ENCODE results near the gene INF2.

INF2 gene

DNA sequence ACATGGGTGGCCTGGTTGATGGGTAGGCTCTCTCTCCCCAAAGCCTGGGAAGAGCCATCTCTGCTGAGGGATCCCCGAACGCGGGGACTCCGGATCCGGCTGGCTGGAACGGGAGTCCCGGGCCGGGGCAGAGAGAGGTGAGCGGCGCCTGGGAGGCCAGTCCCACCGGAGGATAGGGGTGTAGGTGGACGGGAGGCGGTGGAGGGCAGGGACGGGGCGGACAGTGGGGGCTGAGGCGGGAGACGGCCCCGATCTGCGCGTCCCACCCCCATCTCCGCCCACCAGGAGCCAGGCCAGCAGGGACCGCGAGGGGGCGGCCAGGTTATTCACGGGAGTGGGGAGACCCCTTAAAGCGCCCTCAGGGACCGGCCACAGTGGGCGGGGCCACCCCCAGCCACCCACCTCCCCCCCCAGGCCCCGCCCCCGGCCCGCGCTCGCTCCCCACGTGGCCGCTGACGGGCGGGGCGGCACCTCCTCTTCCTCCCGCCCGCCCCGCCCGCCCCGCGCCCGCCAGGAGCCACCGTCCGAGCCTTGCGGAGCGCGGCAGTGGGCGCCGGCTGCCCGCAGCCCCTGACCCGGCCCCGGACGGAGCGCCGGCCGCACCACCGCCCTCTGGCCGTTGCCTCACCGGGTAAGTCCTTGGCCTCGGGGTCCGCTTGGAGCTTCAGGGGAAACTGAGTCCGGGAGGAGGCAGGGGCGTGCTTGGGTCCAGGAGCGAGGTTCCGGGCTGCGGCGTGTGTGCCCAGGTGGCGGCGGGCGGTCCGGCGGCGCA, at the start of gene INF2:
TSS of gene INF2 (plus strand) at position 510 of the 772 bp plus-strand sequence. CDS start 11,748 bp downstream, outside the sequence.
- Mint-ChIP-seq H3K27ac (peak within 1 kb of the TSS; percentile 84), H3K36me3 (ENCODE audit: low read depth) (peaks cover 18% of the 10 kb centered on the region), H3K9me3 (no peaks in the 10 kb centered on the region), H3K27me3 (no peaks in the 10 kb centered on the region), H3K4me1 (ENCODE audit: low read depth) (peaks cover 56% of the 10 kb centered on the region), H3K4me3 (peak within 1 kb of the TSS; percentile 81)
- peak; percentile 72 for DNase-seq

DNA sequence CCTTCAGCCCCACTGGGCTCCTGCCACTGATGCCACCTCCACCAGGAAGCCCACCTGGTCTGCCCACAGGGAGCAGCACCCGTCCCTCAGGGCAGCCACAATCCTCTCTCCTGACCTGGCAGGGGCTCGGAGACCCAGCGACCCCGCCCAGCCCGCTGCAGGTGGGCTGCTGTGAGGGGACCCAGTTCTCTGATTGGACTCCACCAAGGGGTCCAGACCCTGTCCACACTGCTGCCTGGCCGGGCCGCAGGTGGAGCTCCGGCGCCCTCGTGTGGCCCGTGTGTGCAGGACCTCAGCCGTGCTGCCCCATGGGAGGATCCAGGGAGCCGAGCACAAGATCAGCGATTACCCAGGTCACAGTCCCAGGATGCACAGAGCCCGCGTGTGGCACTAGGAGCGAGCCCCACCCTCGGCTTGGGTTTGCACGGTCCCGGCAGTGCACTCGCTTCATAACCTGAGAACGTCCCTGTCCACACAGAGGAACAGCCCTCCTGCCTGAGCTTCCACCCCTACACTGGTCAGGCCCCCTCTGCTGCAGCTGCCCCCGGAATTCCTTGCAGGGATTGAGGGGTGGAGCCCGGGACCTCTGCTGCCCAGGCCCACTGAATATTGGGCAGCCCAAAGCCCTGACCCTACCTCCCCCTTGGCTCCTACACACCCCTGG, 49.4 kb upstream of the INF2 start:
- Mint-ChIP-seq H3K4me1 (ENCODE audit: low read depth) (peaks cover 8% of the 10 kb centered on the region), H3K27ac (no peak overlapping the region), H3K9me3 (peaks cover 1% of the 10 kb centered on the region)

DNA sequence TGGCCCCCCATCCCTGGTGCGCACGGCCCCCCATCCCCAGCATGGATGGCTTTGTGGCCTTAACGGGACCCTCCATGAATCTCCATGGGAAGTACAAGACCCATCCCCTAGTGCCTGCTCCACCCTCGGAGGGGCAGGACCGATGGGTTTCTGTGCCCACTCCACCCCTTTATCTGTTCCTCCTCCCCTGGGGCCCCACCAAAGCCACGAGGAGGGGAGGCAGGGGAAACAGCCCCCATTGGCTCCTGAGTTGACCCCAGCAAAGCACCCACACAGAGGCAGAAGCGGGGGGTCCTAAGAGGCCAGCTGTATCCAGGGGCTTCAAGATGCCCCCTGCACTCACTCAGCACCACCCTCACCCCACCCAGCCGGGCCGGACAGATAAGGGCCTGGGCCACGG, 48.7 kb upstream of the INF2 start:
- peaks cover 8% of the 10 kb centered on the region for H3K4me1 Mint-ChIP-seq (ENCODE audit: low read depth)
- no peaks in the 10 kb centered on the region for H3K36me3 Mint-ChIP-seq (ENCODE audit: low read depth)
- peaks cover 6% of the 10 kb centered on the region for H3K9me3 Mint-ChIP-seq
- no peak for DNase-seq
- no peak overlapping the region for H3K27ac Mint-ChIP-seq
- peaks cover 15% of the 10 kb centered on the region for H3K27me3 Mint-ChIP-seq
- no peak overlapping the region for H3K4me3 Mint-ChIP-seq

More for the DNA sequence above, 49.4 kb upstream of the INF2 start:
- Mint-ChIP-seq H3K36me3 (ENCODE audit: low read depth) (no peaks in the 10 kb centered on the region), H3K27me3 (peaks cover 15% of the 10 kb centered on the region), H3K4me3 (no peak overlapping the region)
- DNase-seq, result peak; percentile 73

DNA sequence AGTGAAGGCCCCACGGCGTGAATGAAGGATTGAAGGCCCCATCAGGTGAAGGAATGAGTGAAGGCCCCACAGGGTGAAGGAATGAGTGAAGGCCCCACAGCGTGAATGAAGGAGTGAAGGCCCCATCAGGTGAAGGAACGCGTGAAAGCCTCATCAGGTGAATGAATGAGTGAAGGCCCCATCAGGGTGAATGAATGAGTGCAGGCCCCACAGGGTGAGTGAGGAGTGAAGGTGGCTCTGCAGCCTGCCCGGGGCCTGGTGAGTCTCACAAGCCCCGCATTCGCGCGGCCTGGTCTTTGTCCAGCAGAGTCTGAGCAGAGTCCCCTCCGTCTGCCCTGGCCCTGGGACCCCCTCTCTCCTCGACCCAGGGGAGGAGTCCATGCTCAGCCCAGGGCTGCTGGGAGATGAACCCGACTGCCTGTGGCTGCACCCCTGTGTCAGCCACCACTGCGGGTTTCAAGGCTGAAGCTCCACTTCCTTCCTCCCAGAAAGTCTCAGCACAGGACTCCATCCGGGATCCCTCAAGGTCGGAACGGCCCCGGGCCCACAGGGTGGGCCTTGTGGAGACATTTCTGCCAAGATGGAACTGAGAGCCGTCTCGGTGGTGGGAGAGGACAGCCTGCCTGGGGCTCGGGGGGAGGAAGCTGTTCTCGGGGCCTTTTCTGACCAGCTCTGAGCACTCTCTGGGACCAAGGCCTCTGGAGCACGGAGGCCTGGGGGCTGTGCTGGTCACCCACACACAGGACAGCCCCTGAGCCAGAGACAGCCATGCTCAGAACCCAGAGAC, 47.5 kb upstream of the INF2 start:
- Mint-ChIP-seq H3K4me3 (no peak overlapping the region), H3K27ac (peak overlapping the region; percentile 33), H3K27me3 (peaks cover 15% of the 10 kb centered on the region), H3K36me3 (ENCODE audit: low read depth) (no peaks in the 10 kb centered on the region), H3K9me3 (peaks cover 6% of the 10 kb centered on the region), H3K4me1 (ENCODE audit: low read depth) (peaks cover 8% of the 10 kb centered on the region)
- peak; percentile 53 for DNase-seq

- H3K4me1 Mint-ChIP-seq (ENCODE audit: low read depth), result peaks cover 8% of the 10 kb centered on the region
- H3K27ac Mint-ChIP-seq, result no peak overlapping the region
- H3K36me3 Mint-ChIP-seq (ENCODE audit: low read depth), result no peaks in the 10 kb centered on the region
- peaks cover 6% of the 10 kb centered on the region for H3K9me3 Mint-ChIP-seq
- H3K27me3 Mint-ChIP-seq, result peaks cover 15% of the 10 kb centered on the region
- H3K4me3 Mint-ChIP-seq, result no peak overlapping the region
- DNase-seq, result no peak
Observed at GRCh38 chr14:104642540-104642868, 46.9 kb upstream of the INF2 start.

- no peak for DNase-seq
Observed at GRCh38 chr14:104643306-104643705, 46.1 kb upstream of the INF2 start.

DNA sequence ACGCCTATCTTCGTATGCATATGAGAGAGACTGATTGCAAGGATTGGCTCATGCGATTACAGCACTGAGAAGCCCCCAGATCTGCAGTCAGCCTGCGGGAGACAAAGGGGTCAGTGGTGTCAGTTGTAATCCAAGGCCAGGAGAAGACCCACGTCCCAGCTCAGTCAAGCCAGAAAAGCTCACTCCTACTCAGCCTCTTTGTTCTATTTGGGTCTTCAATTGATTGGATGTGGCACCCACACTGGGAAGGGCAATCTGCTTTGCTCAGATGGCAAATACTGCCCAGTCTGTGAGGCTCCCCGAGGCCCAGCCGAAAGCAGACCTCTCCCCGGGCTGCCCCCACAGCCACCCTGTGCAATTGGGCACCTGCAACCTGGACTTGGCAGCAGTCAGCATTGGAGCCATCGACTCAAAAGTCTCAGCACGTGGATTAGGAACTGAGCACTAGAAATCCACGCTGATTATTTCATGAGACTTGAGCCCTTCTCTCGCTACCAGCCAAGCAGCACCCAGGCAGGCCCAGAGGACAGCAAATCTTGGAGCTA, 45.3 kb upstream of the INF2 start:
- DNase-seq, result no peak
- peaks cover 6% of the 10 kb centered on the region for H3K9me3 Mint-ChIP-seq
- peaks cover 8% of the 10 kb centered on the region for H3K4me1 Mint-ChIP-seq (ENCODE audit: low read depth)
- no peaks in the 10 kb centered on the region for H3K36me3 Mint-ChIP-seq (ENCODE audit: low read depth)
- peaks cover 10% of the 10 kb centered on the region for H3K27me3 Mint-ChIP-seq
- H3K4me3 Mint-ChIP-seq, result no peak overlapping the region
- H3K27ac Mint-ChIP-seq, result no peak overlapping the region

More at GRCh38 chr14:104643306-104643705, 46.1 kb upstream of the INF2 start:
- Mint-ChIP-seq H3K4me3 (no peak overlapping the region), H3K4me1 (ENCODE audit: low read depth) (peaks cover 8% of the 10 kb centered on the region), H3K36me3 (ENCODE audit: low read depth) (no peaks in the 10 kb centered on the region), H3K9me3 (peaks cover 6% of the 10 kb centered on the region), H3K27me3 (peaks cover 15% of the 10 kb centered on the region), H3K27ac (no peak overlapping the region)

DNA sequence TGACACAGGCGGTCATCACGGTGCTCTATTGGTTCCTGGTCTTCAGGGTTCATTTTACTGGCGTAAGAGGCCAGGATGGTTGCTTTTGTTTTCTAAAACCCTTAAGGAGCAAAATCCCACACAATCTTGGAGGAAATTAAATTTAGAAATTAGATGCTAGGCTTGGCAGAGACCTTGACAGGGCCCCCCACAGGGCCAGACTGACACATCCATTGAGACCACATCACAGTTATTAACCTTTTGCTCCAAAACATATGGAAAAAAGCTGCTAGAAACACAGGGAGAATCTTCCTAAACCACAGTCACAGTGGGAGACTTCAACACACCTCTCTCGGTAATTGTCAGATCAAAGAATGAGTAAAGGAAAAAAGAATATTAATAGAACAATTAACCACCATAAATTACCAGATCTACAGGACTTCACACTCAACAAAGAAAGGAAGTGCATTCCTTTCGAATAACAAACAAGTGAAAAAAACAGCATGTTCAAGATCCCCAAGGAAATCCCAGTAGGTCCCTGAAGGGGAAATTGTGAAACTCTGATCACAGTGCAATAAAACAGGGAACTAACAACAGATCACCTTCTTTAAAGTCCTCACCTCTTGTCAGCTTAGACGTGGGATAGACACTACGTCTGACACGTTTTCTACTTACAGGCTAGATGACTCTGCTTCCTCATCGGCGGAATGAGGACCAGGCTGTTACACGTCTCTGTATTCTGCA, 44.6 kb upstream of the INF2 start:
- Mint-ChIP-seq H3K9me3 (peaks cover 6% of the 10 kb centered on the region), H3K4me1 (ENCODE audit: low read depth) (peaks cover 8% of the 10 kb centered on the region), H3K36me3 (ENCODE audit: low read depth) (no peaks in the 10 kb centered on the region), H3K27ac (no peak overlapping the region), H3K4me3 (no peak overlapping the region), H3K27me3 (peaks cover 9% of the 10 kb centered on the region)
- DNase-seq, result no peak

DNA sequence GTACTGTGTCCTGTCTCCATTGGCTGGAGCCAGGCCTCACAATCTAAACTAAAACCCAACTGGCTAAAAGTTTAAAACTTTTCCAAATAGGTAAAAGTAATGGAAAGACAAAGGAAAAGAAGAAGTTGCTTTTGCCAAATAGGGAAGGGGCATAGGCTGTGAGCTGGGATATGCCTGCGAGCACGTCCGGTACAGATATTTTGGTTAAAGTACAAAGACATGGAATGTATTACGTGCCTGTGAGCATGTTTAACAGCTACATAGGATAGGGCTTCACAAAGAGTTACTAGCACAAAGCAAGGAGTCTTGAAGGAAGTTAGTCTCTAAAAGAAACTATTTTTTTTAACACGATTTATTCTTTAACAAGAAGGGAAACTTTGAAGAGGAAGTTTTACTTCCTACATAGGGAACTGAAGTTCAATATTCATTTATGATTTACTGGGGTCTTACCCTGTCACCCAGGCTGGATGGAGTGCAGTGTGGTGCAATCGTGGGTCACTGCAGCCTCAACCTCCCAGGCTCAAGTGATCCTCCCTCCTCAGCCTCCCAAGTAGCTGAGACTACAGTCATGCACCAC, 41.9 kb upstream of the INF2 start:
- Mint-ChIP-seq H3K36me3 (ENCODE audit: low read depth) (no peaks in the 10 kb centered on the region), H3K9me3 (peaks cover 6% of the 10 kb centered on the region), H3K27me3 (peaks cover 4% of the 10 kb centered on the region), H3K27ac (no peak overlapping the region), H3K4me3 (no peak overlapping the region), H3K4me1 (ENCODE audit: low read depth) (peaks cover 3% of the 10 kb centered on the region)
- DNase-seq, result no peak

DNA sequence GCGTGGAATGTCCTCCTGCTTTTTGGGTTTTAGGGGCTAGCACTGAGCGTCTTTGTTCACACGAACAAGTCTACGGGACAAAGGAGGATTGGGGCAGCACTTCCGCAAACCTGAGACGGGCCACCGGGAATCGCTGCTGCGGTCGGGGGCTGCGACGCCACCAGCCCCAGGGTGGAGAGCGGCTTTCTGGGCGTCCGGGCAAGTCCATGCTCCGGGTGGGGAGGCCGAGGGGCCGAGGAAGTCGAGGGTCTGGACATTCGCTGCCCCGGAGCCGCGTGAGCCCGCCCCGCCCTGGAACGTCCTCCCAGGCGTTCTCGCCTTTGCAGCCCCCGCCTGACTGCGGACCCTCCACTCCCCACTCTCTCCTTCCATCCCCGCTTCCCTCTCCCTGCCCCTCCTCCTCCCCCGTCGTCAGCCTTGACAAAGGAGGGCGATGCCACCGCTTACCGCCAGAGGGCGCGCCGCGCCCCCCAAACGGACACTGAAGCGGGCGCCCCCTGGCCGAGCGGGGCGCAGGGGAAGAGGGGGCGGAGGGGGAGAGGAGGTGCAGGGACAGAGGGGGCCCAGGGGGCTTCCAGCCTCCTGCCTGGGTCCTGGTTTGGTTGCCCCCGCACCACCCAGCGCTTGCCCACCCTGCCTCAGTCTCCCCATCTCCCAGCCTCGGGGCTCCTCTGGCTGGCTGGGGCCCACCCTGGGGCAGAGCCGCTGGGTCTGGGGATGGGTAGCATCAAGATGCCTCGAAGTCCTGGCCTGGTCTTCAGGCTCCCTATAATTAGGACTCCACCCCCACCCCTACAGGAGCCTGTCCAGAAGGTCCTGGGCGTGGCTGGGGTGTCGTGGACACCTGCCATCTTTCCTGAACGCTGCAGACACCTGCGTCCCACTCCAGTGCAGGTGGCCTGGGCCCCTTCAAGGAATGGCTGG, 39.1 kb upstream of the INF2 start:
- H3K36me3 Mint-ChIP-seq (ENCODE audit: low read depth), result no peaks in the 10 kb centered on the region
- DNase-seq, result peak; percentile 85
- peaks cover 5% of the 10 kb centered on the region for H3K9me3 Mint-ChIP-seq
- H3K4me3 Mint-ChIP-seq, result peak overlapping the region; percentile 33
- H3K27me3 Mint-ChIP-seq, result peaks cover 4% of the 10 kb centered on the region
- H3K4me1 Mint-ChIP-seq (ENCODE audit: low read depth), result peaks cover 3% of the 10 kb centered on the region
- no peak overlapping the region for H3K27ac Mint-ChIP-seq

- Mint-ChIP-seq H3K9me3 (peaks cover 3% of the 10 kb centered on the region), H3K4me1 (ENCODE audit: low read depth) (peaks cover 3% of the 10 kb centered on the region), H3K27me3 (peaks cover 4% of the 10 kb centered on the region), H3K36me3 (ENCODE audit: low read depth) (no peaks in the 10 kb centered on the region), H3K4me3 (no peak overlapping the region), H3K27ac (no peak overlapping the region)
- no peak for DNase-seq
Observed at GRCh38 chr14:104650981-104651875, 38.2 kb upstream of the INF2 start.

- no peaks in the 10 kb centered on the region for H3K36me3 Mint-ChIP-seq (ENCODE audit: low read depth)
- H3K4me3 Mint-ChIP-seq, result no peak overlapping the region
- peaks cover 4% of the 10 kb centered on the region for H3K27me3 Mint-ChIP-seq
- H3K4me1 Mint-ChIP-seq (ENCODE audit: low read depth), result peaks cover 5% of the 10 kb centered on the region
- DNase-seq, result no peak
- no peak overlapping the region for H3K27ac Mint-ChIP-seq
- H3K9me3 Mint-ChIP-seq, result peaks cover 3% of the 10 kb centered on the region
Observed at GRCh38 chr14:104651876-104652260, 37.5 kb upstream of the INF2 start.
